ENCODE data around the gene PXMP4.

The PXMP4 gene

GRCh38 chr20:33740189-33740588 is 20.1 kb upstream of the PXMP4 start:
- H3K4me1 ChIP-seq (ENCODE audit: control insufficient read depth, low read length), result no peaks in the 10 kb centered on the region

GRCh38 chr20:33739493-33739892 is 19.4 kb upstream of the PXMP4 start:
- H3K4me3 ChIP-seq (ENCODE audit: low read length), result no peak overlapping the region

More at GRCh38 chr20:33740189-33740588, 20.1 kb upstream of the PXMP4 start:
- Histone ChIP-seq H3K79me2 (ENCODE audit: control insufficient read depth, low read length) (no peaks in the 10 kb centered on the region), H3K9me2 (replicated peaks; ENCODE audit: control insufficient read depth, low read length) (no peaks in the 10 kb centered on the region), H3K4me2 (ENCODE audit: low read length) (no peak overlapping the region), H3K27ac (ENCODE audit: low read depth, low read length) (no peak overlapping the region), H3K4me3 (ENCODE audit: low read length) (no peak overlapping the region), H3K27me3 (ENCODE audit: control insufficient read depth, low read length) (no peaks in the 10 kb centered on the region), H3F3A (ENCODE audit: control insufficient read depth, insufficient read depth) (no peaks in the 10 kb centered on the region), H3K36me3 (ENCODE audit: control insufficient read depth, low read length) (no peaks in the 10 kb centered on the region), H3K9me3 (ENCODE audit: control insufficient read depth, insufficient read depth, low read length) (peaks cover 14% of the 10 kb centered on the region; the same call in 1 of the 2 replicates), H4K20me1 (ENCODE audit: control insufficient read depth, insufficient read depth, low read depth, low read length) (no peaks in the 10 kb centered on the region)
- no peak for TF ChIP-seq EZH2phosphoT487 (IDR thresholded peaks at IDR 0.05; ENCODE audit: borderline replicate concordance, low read length)

GRCh38 chr20:33736962-33737361 is 16.9 kb upstream of the PXMP4 start:
- Histone ChIP-seq H3K36me3 (ENCODE audit: control insufficient read depth, low read length) (no peaks in the 10 kb centered on the region), H3K27me3 (ENCODE audit: control insufficient read depth, low read length) (no peaks in the 10 kb centered on the region), H4K20me1 (ENCODE audit: control insufficient read depth, insufficient read depth, low read depth, low read length) (no peaks in the 10 kb centered on the region), H3F3A (ENCODE audit: control insufficient read depth, insufficient read depth) (peaks cover 16% of the 10 kb centered on the region), H3K9me3 (ENCODE audit: control insufficient read depth, insufficient read depth, low read length) (peaks cover 14% of the 10 kb centered on the region; the same call in 1 of the 2 replicates), H3K4me2 (ENCODE audit: low read length) (no peak overlapping the region), H3K27ac (ENCODE audit: low read depth, low read length) (no peak overlapping the region), H3K4me3 (ENCODE audit: low read length) (no peak overlapping the region), H3K4me1 (ENCODE audit: control insufficient read depth, low read length) (peaks cover 22% of the 10 kb centered on the region), H3K9me2 (replicated peaks; ENCODE audit: control insufficient read depth, low read length) (no peaks in the 10 kb centered on the region), H3K79me2 (ENCODE audit: control insufficient read depth, low read length) (no peaks in the 10 kb centered on the region)
- TF ChIP-seq EZH2phosphoT487 (IDR thresholded peaks at IDR 0.05; ENCODE audit: borderline replicate concordance, low read length) (no peak), CTCF (IDR thresholded peaks at IDR 0.05; ENCODE audit: low read depth, low read length, poor library complexity, severe bottlenecking) (no peak)

More at GRCh38 chr20:33739493-33739892, 19.4 kb upstream of the PXMP4 start:
- Histone ChIP-seq H3K9me2 (replicated peaks; ENCODE audit: control insufficient read depth, low read length) (no peaks in the 10 kb centered on the region), H3K4me1 (ENCODE audit: control insufficient read depth, low read length) (peaks cover 1% of the 10 kb centered on the region), H3K27me3 (ENCODE audit: control insufficient read depth, low read length) (no peaks in the 10 kb centered on the region), H3K79me2 (ENCODE audit: control insufficient read depth, low read length) (no peaks in the 10 kb centered on the region), H4K20me1 (ENCODE audit: control insufficient read depth, insufficient read depth, low read depth, low read length) (no peaks in the 10 kb centered on the region), H3K27ac (ENCODE audit: low read depth, low read length) (no peak overlapping the region), H3F3A (ENCODE audit: control insufficient read depth, insufficient read depth) (peaks cover under 1% of the 10 kb centered on the region; the same call in 1 of the 2 replicates), H3K9me3 (ENCODE audit: control insufficient read depth, insufficient read depth, low read length) (peaks cover 14% of the 10 kb centered on the region; the same call in 1 of the 2 replicates), H3K36me3 (ENCODE audit: control insufficient read depth, low read length) (no peaks in the 10 kb centered on the region), H3K4me2 (ENCODE audit: low read length) (no peak overlapping the region)
- TF ChIP-seq CTCF (IDR thresholded peaks at IDR 0.05; ENCODE audit: low read depth, low read length, poor library complexity, severe bottlenecking) (no peak), EZH2phosphoT487 (IDR thresholded peaks at IDR 0.05; ENCODE audit: borderline replicate concordance, low read length) (no peak)

DNA sequence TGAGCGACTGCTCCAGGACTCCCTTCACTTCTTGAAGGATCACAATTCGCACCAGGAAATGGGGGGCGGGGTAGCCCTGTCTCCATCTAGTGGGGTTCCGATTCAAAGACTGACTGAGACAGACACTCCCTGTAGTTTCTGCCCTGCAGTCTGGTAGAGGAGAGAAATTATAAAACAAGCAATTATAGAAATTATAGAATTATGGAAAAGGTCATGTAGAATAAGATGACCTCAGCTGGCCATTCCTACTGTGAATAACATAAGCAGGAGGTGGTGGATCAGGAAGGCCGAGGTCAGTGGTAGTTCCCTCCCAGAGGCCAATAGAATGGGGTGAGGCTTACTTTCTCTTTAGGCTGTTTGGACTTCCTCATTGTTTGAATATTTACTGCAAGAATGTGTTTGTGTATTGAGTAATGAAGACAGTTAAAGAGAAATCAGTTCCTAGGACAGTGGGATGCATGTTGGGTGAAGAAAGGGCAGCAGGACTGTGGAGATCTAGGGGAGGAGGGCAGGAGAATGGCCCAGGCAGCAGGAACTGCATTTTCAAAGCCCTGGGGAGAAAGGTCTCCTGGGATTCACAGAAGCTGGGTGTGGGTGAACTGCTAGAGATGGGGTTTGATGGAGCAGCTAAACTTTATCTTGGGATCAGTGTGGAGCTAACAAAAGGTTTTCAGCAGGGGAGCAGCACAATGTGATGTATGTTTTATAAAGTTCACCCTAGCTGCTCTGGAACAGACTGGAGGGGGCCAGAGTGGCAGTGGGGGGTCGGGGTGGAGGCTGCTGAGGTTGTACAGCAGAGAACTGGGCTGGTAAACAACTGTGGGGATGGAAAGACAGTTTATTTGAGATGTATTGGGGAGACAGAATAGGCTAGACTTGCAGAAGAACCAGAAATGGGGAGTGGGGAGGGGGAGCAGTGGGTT is 13.8 kb upstream of the PXMP4 start:
- peaks cover 18% of the 10 kb centered on the region for H3F3A ChIP-seq (ENCODE audit: control insufficient read depth, insufficient read depth)
- peak overlapping the region; percentile 82 for H3K4me3 ChIP-seq (ENCODE audit: low read length)
- H3K79me2 ChIP-seq (ENCODE audit: control insufficient read depth, low read length), result no peaks in the 10 kb centered on the region
- peak overlapping the region; percentile 95 for H3K4me2 ChIP-seq (ENCODE audit: low read length)
- H3K9me3 ChIP-seq (ENCODE audit: control insufficient read depth, insufficient read depth, low read length), result peaks cover 14% of the 10 kb centered on the region; the same call in 1 of the 2 replicates
- H3K9me2 ChIP-seq (replicated peaks; ENCODE audit: control insufficient read depth, low read length), result no peaks in the 10 kb centered on the region
- no peak for TF ChIP-seq EZH2phosphoT487 (IDR thresholded peaks at IDR 0.05; ENCODE audit: borderline replicate concordance, low read length)
- TF ChIP-seq CTCF (IDR thresholded peaks at IDR 0.05; ENCODE audit: low read depth, low read length, poor library complexity, severe bottlenecking), result no peak
- no peaks in the 10 kb centered on the region for H3K27me3 ChIP-seq (ENCODE audit: control insufficient read depth, low read length)
- peak overlapping the region; percentile 92 for H3K27ac ChIP-seq (ENCODE audit: low read depth, low read length)
- H4K20me1 ChIP-seq (ENCODE audit: control insufficient read depth, insufficient read depth, low read depth, low read length), result no peaks in the 10 kb centered on the region
- peaks cover 27% of the 10 kb centered on the region for H3K4me1 ChIP-seq (ENCODE audit: control insufficient read depth, low read length)
- no peaks in the 10 kb centered on the region for H3K36me3 ChIP-seq (ENCODE audit: control insufficient read depth, low read length)
